Upper lobe of left lung (tissue), 6 donors: ENCODE data around the gene ACBD6. TPM values are rescaled to one million over a fixed set of nuclear protein-coding genes. Genes with fewer than 3 reads are reported as not detected.

Experiments used
- ATAC-seq, 2 donors: fragments of 200-7000 bp; cut with Tn5 transposase; one replicate each; pipeline ENCODE4 v1.9.1; 2022; ENCODE audit warnings: mild to moderate bottlenecking in 2 of 2, moderate library complexity in 2 of 2; ENCODE audit not compliant: low FRiP score in 2 of 2
- DNase-seq, 2 donors: peaks; one replicate each; pipeline ENCODE4 v3.0.0-alpha.2; 2019 to 2020
- H3K27ac ChIP-seq, 4 donors: fragments of 200-600 bp; sonication (generic); one replicate each; pipeline ENCODE4 v1.5.1; 2016 to 2019
- H3K27me3 ChIP-seq, 4 donors: fragments of 200-600 bp; sonication (generic); one replicate each; pipeline ENCODE4 v1.5.1; 2017 to 2019
- H3K36me3 ChIP-seq, 4 donors: fragments of 200-600 bp; sonication (generic); one replicate each; pipeline ENCODE4 v1.5.1; 2016 to 2019
- H3K4me1 ChIP-seq, 4 donors: fragments of 200-600 bp; sonication (generic); one replicate each; pipeline ENCODE4 v1.5.1; 2018 to 2019
- H3K4me3 ChIP-seq, 4 donors: fragments of 200-600 bp; sonication (generic); one replicate each; pipeline ENCODE4 v1.5.1; 2017 to 2019; ENCODE audit warnings: mild to moderate bottlenecking in 2 of 4, moderate library complexity in 1 of 4
- H3K9me3 ChIP-seq, 4 donors: fragments of 200-600 bp; sonication (generic); one replicate each; pipeline ENCODE4 v1.5.1; 2018 to 2019
- CTCF ChIP-seq, 6 experiments: fragments of 450-650 bp in 4 of 6; fragments of 200-600 bp in 2 of 6; sonication (generic) in 2 of 6; IDR thresholded peaks; one replicate each; pipeline ENCODE4 v1.5.1; 2016 to 2019; ENCODE audit warnings: antibody characterized with exemption in 6 of 6
- EP300 ChIP-seq, 4 donors: sonication (generic); formaldehyde crosslinking; IDR thresholded peaks; one replicate each; pipeline ENCODE4 v1.5.1; 2017; ENCODE audit warnings: antibody characterized with exemption in 4 of 4, control low read depth in 2 of 4
- POLR2A ChIP-seq, 4 donors: fragments of 450-650 bp; IDR thresholded peaks; one replicate each; pipeline ENCODE4 v1.5.1; 2016 to 2017; ENCODE audit warnings: antibody characterized with exemption in 4 of 4, mild to moderate bottlenecking in 2 of 4
- POLR2AphosphoS5 ChIP-seq, 2 donors: sonication (generic); formaldehyde crosslinking; IDR thresholded peaks; one replicate each; pipeline ENCODE4 v1.5.1; 2017; ENCODE audit warnings: antibody characterized with exemption in 2 of 2
- WGBS, 2 donors: methylation state at CpG; one replicate each; pipeline ENCODE4 v1.1.5; 2017 to 2018; 5-methylcytosine and 5-hydroxymethylcytosine counted together
- total RNA-seq, 6 donors: library from RNA; depleted of rRNA in 4 of 6; stranded (reverse); fragments of >200 nt in 4 of 6; gene quantifications; one replicate each; pipeline versions ENCODE4 v1.1.0 to v1.2.1, GENCODE V29; 2016 to 2021
- donor health status: DM: no; HTN: no; CAD: no; lungs with moderate emphysema.
- donor health status: DM: no; HTN: yes; CAD: no; lungs with severe emphysema.

Gene ACBD6
- total RNA-seq, 6 donors from 2014 or later: 24.9 to 72.3 (median 51.5) TPM

- 88 to 96% methylated on average over 4 of the region's 4 CpGs for WGBS, 2 donors
- H3K4me3 ChIP-seq: no peak overlapping the region
- no peak for DNase-seq
- no peaks in the 10 kb centered on the region for H3K27me3 ChIP-seq
- H3K36me3 ChIP-seq: peaks cover 0 to 22% (median 6%) of the 10 kb centered on the region in 4 donors
- no peak overlapping the region for H3K27ac ChIP-seq
- peaks cover 0 to 3% (median 2%) of the 10 kb centered on the region in 4 donors for H3K4me1 ChIP-seq
- no peak for ATAC-seq
- TF ChIP-seq POLR2AphosphoS5 (IDR thresholded peaks at IDR 0.05): no peak
- no peak for TF ChIP-seq CTCF (IDR thresholded peaks at IDR 0.05)
- no peak for TF ChIP-seq EP300 (IDR thresholded peaks at IDR 0.05)
- TF ChIP-seq POLR2A (IDR thresholded peaks at IDR 0.05): no peak
- no peaks in the 10 kb centered on the region for H3K9me3 ChIP-seq
Observed at GRCh38 chr1:180283098-180283497, 219.3 kb downstream of the ACBD6 start.

GRCh38 chr1:180282401-180283044 lies 219.9 kb downstream of the ACBD6 start:
- WGBS, 2 donors: 80 to 85% methylated on average over 5 of the region's 5 CpGs
- H3K27ac ChIP-seq: no peak overlapping the region
- TF ChIP-seq CTCF (IDR thresholded peaks at IDR 0.05) (no peak), EP300 (IDR thresholded peaks at IDR 0.05) (no peak), POLR2A (IDR thresholded peaks at IDR 0.05) (no peak), POLR2AphosphoS5 (IDR thresholded peaks at IDR 0.05) (no peak)
- ATAC-seq (no peak), DNase-seq (no peak)
- peaks cover 0 to 19% (median 6%) of the 10 kb centered on the region in 4 donors for H3K36me3 ChIP-seq
- no peak overlapping the region for H3K4me3 ChIP-seq
- H3K27me3 ChIP-seq: no peaks in the 10 kb centered on the region
- peaks cover 0 to 3% (median 2%) of the 10 kb centered on the region in 4 donors for H3K4me1 ChIP-seq
- no peaks in the 10 kb centered on the region for H3K9me3 ChIP-seq

- WGBS, 2 donors: 95 to 96% methylated on average over 1 of the region's 1 CpG
- TF ChIP-seq EP300 (IDR thresholded peaks at IDR 0.05) (no peak), POLR2AphosphoS5 (IDR thresholded peaks at IDR 0.05) (no peak), POLR2A (IDR thresholded peaks at IDR 0.05) (no peak), CTCF (IDR thresholded peaks at IDR 0.05) (no peak)
- ATAC-seq (no peak), DNase-seq (no peak)
- Histone ChIP-seq H3K36me3 (peaks cover 0 to 12% (median 6%) of the 10 kb centered on the region in 4 donors), H3K9me3 (no peaks in the 10 kb centered on the region), H3K4me1 (peaks cover 0 to 3% (median 2%) of the 10 kb centered on the region in 4 donors), H3K27ac (no peak overlapping the region), H3K27me3 (no peaks in the 10 kb centered on the region), H3K4me3 (no peak overlapping the region)
Observed at GRCh38 chr1:180281490-180281889, 220.9 kb downstream of the ACBD6 start.

- DNase-seq (no peak), ATAC-seq (no peak)
- H3K4me1 ChIP-seq: peaks cover 0 to 3% (median 2%) of the 10 kb centered on the region in 4 donors
- no peaks in the 10 kb centered on the region for H3K27me3 ChIP-seq
- H3K36me3 ChIP-seq: peaks cover 0 to 8% (median 5%) of the 10 kb centered on the region in 4 donors
- H3K4me3 ChIP-seq: no peak overlapping the region
- H3K27ac ChIP-seq: no peak overlapping the region
- H3K9me3 ChIP-seq: no peaks in the 10 kb centered on the region
- WGBS, 2 donors: 94 to 100% methylated on average over 2 of the region's 2 CpGs
- no peak for TF ChIP-seq EP300 (IDR thresholded peaks at IDR 0.05)
- no peak for TF ChIP-seq POLR2A (IDR thresholded peaks at IDR 0.05)
- TF ChIP-seq POLR2AphosphoS5 (IDR thresholded peaks at IDR 0.05): no peak
- no peak for TF ChIP-seq CTCF (IDR thresholded peaks at IDR 0.05)
Observed at GRCh38 chr1:180280617-180281016, 221.8 kb downstream of the ACBD6 start.

- ATAC-seq: no peak
- WGBS, 2 donors: 96 to 97% methylated on average over 1 of the region's 1 CpG
- Histone ChIP-seq H3K36me3 (peaks cover 0 to 10% (median 6%) of the 10 kb centered on the region in 4 donors), H3K27me3 (no peaks in the 10 kb centered on the region), H3K27ac (peak overlapping the region; percentile 42 to 64 (median 54)), H3K9me3 (no peaks in the 10 kb centered on the region), H3K4me3 (no peak overlapping the region), H3K4me1 (peaks cover 0 to 3% (median 2%) of the 10 kb centered on the region in 4 donors)
- DNase-seq: no peak
- TF ChIP-seq EP300 (IDR thresholded peaks at IDR 0.05) (no peak), POLR2A (IDR thresholded peaks at IDR 0.05) (no peak), POLR2AphosphoS5 (IDR thresholded peaks at IDR 0.05) (no peak), CTCF (IDR thresholded peaks at IDR 0.05) (no peak)
Observed at GRCh38 chr1:180279651-180280050, 222.7 kb downstream of the ACBD6 start.
